WERI-Rb-1 (cell line): ENCODE data around the gene PRSS38.

ENCODE experiments used
- DNase-seq: peaks from one replicate; pipeline ENCODE4 v3.0.0-alpha.2; 2020
- H3K27ac ChIP-seq: fragments of 250-450 bp; sonication (Bioruptor Pico); 2 replicates; pipeline ENCODE4 v1.5.1; 2020; ENCODE audit warnings: mild to moderate bottlenecking, moderate library complexity
- H3K27me3 ChIP-seq: fragments of 250-450 bp; sonication (Bioruptor Pico); 2 replicates; pipeline ENCODE4 v1.5.1; 2021; ENCODE audit warnings: mild to moderate bottlenecking, low read depth, moderate library complexity; ENCODE audit not compliant: insufficient read depth, severe bottlenecking
- H3K36me3 ChIP-seq: fragments of 250-450 bp; sonication (Bioruptor Pico); 2 replicates; pipeline ENCODE4 v1.5.1; 2020; ENCODE audit warnings: mild to moderate bottlenecking, moderate library complexity
- H3K4me3 ChIP-seq: 2 replicates; pipeline ENCODE4 v1.5.1; 2011; ENCODE audit warnings: low read depth, mild to moderate bottlenecking, control low read depth, low read length
- H3K9me3 ChIP-seq: fragments of 250-450 bp; sonication (Bioruptor Pico); 2 replicates; pipeline ENCODE4 v1.5.1; 2021; ENCODE audit warnings: mild to moderate bottlenecking, moderate library complexity; ENCODE audit not compliant: severe bottlenecking
- CTCF ChIP-seq: IDR thresholded peaks from 2 replicates; pipeline ENCODE4 v1.5.1; 2011; ENCODE audit warnings: low read depth, mild to moderate bottlenecking, control low read depth, inconsistent platforms, low read length

PRSS38 gene

DNA sequence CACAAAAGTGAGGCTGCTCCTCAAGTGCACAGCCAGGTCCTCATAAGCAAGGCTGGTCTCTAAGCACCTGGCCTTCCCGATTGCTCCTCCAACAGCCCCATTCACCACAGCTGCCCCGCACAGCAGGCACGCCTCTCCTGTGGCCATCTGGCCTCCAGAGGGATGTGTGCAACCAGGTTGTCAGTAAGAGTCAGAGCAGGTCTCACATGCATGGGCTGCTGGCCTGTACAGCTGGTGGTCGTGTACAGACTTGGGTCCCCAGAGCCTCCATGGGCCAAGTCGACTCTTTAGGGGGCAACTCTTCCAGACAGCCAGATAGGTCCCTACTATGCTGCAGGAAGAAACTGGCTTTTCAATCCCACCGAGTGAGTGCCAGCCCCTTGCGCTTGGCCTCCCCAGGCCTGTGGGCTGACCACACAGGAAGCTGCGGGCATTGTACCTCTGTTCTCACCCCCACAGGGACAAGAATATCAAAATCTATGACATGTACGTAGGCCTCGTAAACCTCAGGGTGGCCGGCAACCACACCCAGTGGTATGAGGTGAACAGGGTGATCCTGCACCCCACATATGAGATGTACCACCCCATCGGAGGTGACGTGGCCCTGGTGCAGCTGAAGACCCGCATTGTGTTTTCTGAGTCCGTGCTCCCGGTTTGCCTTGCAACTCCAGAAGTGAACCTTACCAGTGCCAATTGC lies 1.4 kb downstream of the PRSS38 start:
- H3K36me3 ChIP-seq, result no peaks in the 10 kb centered on the region
- H3K27me3 ChIP-seq, result no peaks in the 10 kb centered on the region
- TF ChIP-seq CTCF, result no peak
- H3K9me3 ChIP-seq, result no peaks in the 10 kb centered on the region
- no peak overlapping the region for H3K4me3 ChIP-seq
- no peak overlapping the region for H3K27ac ChIP-seq
- no peak for DNase-seq

DNA sequence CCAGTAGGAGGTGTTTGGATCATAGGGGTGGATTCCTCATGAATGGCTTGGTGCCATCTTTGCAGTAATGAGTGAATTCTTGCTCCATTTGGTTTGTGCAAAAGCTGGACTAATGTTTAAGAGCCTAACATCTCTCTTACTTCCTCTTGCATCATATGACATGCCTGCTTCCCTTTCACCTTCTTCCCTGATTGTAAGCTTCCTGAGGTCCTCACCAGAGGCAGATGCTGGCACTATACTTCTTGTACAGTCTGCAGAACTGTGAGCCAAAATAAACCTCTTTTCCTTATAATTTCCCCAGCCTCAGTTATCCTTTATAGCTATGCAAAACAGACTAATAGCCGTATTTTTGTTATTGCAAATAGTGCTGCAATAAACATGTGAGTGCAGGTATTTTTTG lies 8.1 kb downstream of the PRSS38 start:
- H3K36me3 ChIP-seq, result no peaks in the 10 kb centered on the region
- DNase-seq, result no peak
- H3K27ac ChIP-seq, result no peak overlapping the region
- H3K27me3 ChIP-seq, result no peaks in the 10 kb centered on the region
- no peak for TF ChIP-seq CTCF
- no peaks in the 10 kb centered on the region for H3K9me3 ChIP-seq
- no peak overlapping the region for H3K4me3 ChIP-seq

- no peak for TF ChIP-seq CTCF
- no peaks in the 10 kb centered on the region for H3K27me3 ChIP-seq
- H3K27ac ChIP-seq, result no peak overlapping the region
- no peak overlapping the region for H3K4me3 ChIP-seq
- DNase-seq, result no peak
- no peaks in the 10 kb centered on the region for H3K36me3 ChIP-seq
- H3K9me3 ChIP-seq, result no peaks in the 10 kb centered on the region
These were observed 8.7 kb downstream of the PRSS38 start for GRCh38 chr1:227824204-227824603.

GRCh38 chr1:227828786-227829185 lies 13.3 kb downstream of the PRSS38 start:
- no peak overlapping the region for H3K27ac ChIP-seq
- H3K36me3 ChIP-seq, result no peaks in the 10 kb centered on the region
- no peak overlapping the region for H3K4me3 ChIP-seq
- TF ChIP-seq CTCF, result no peak
- H3K9me3 ChIP-seq, result no peaks in the 10 kb centered on the region
- no peak for DNase-seq
- H3K27me3 ChIP-seq, result no peaks in the 10 kb centered on the region

DNA sequence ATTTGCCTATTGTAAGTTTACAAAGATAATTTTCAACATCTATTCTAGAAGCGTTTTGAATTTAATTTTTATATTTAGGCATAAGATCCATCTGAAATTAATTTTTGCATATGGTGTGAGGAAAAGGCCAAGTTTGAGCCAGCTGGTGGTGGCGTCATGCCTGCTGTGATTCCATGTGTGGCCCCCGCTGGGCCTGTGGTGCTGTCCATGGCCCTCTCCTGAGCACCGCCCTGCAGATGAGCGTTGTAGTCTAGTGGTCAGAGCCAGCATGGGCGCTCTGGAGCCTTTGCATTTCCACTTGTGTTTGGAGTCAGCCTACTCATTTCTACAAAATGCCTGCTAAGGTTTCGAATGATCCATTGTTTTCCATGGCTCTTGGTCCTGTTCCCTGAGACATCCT lies 22.7 kb downstream of the PRSS38 start:
- Histone ChIP-seq H3K9me3 (no peaks in the 10 kb centered on the region), H3K27ac (no peak overlapping the region), H3K36me3 (no peaks in the 10 kb centered on the region), H3K27me3 (no peaks in the 10 kb centered on the region), H3K4me3 (no peak overlapping the region)
- DNase-seq, result no peak
- no peak for TF ChIP-seq CTCF

DNA sequence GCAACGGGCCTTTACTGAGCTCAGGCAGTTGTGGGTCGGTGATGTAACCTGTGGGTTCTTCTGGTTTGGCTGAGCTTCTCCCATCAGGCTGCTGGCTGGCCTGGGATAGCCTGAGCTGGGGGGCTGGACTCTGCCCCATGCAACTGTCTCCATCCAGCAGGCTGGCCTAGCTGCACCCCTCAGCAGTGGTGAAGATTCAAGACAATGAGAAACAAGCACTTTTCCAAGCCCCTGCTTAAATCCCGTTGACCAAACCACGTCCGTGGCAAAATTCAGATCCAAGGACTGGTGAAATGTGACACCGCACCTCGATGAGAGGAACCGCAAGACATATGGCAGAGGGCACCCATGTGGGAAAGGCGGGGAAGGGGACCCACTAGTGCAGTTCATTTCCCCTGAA lies 25.6 kb downstream of the PRSS38 start:
- Histone ChIP-seq H3K9me3 (no peaks in the 10 kb centered on the region), H3K4me3 (no peak overlapping the region), H3K36me3 (no peaks in the 10 kb centered on the region), H3K27ac (no peak overlapping the region), H3K27me3 (no peaks in the 10 kb centered on the region)
- DNase-seq, result no peak
- TF ChIP-seq CTCF, result no peak
